GM18517 (cell line): Measurements from ENCODE around the gene SNAI1.
"Not testable (repeated sequence)": the region's sequence is repeated elsewhere in the genome, so short reads cannot be mapped to it uniquely, and the experiment has no call there.

Source experiments
- ATAC-seq: cut with Tn5 transposase; IDR thresholded peaks from one replicate; pipeline ENCODE4 v1.9.1; 2021; ENCODE audit warnings: mild to moderate bottlenecking, moderate library complexity; ENCODE audit not compliant: unreplicated experiment

SNAI1 gene

GRCh38 chr20:50011597-50011996 lies 28.8 kb downstream of the SNAI1 start:
- not testable (repeated sequence) for ATAC-seq

- no peak for ATAC-seq
These were observed 29.8 kb downstream of the SNAI1 start for GRCh38 chr20:50012282-50013263.

GRCh38 chr20:50013976-50014375 lies 31.2 kb downstream of the SNAI1 start:
- no peak for ATAC-seq

GRCh38 chr20:50014570-50015562 lies 32.1 kb downstream of the SNAI1 start:
- no peak for ATAC-seq

- ATAC-seq, result no peak
These were observed 32.8 kb downstream of the SNAI1 start for GRCh38 chr20:50015636-50015992.

- no peak for ATAC-seq
These were observed 33.4 kb downstream of the SNAI1 start for GRCh38 chr20:50015993-50016770.

- ATAC-seq, result no peak
These were observed 34.4 kb downstream of the SNAI1 start for GRCh38 chr20:50017160-50017559.

- no peak for ATAC-seq
These were observed 34.9 kb downstream of the SNAI1 start for GRCh38 chr20:50017576-50018248.

- ATAC-seq, result no peak
These were observed 36.9 kb downstream of the SNAI1 start for GRCh38 chr20:50019466-50020256.

- no peak for ATAC-seq
These were observed 37.5 kb downstream of the SNAI1 start for GRCh38 chr20:50020288-50020687.

GRCh38 chr20:50022676-50023075 lies 39.9 kb downstream of the SNAI1 start:
- no peak for ATAC-seq

GRCh38 chr20:50023116-50023805 lies 40.5 kb downstream of the SNAI1 start:
- no peak for ATAC-seq

GRCh38 chr20:50026746-50027575 lies 44.2 kb downstream of the SNAI1 start:
- no peak for ATAC-seq

- ATAC-seq, result no peak
These were observed 44.9 kb downstream of the SNAI1 start for GRCh38 chr20:50027611-50028105.

- no peak for ATAC-seq
These were observed 46.4 kb downstream of the SNAI1 start for GRCh38 chr20:50029083-50029696.

GRCh38 chr20:50029697-50030461 lies 47.1 kb downstream of the SNAI1 start:
- no peak for ATAC-seq
